HepG2 (cell line): ENCODE data around the gene DMTF1. TPM values are rescaled to one million over a fixed set of nuclear protein-coding genes. Genes with fewer than 3 reads are reported as not detected.

ENCODE experiments used
- ATAC-seq: fragments of 200-7000 bp; cut with Tn5 transposase; 3 replicates; pipeline ENCODE4 v1.9.1; 2020; ENCODE audit warnings: mild to moderate bottlenecking, moderate library complexity
- BruUV-seq: library from RNA; stranded (reverse); fragments of 400-500 nt; replicated peaks from 2 replicates; lab custom pipeline; 2021; lab: Mats Ljungman, UMichigan
- CTCF ChIA-PET: fragments of 300-600 bp; formaldehyde crosslinking; extraction: SDS; loops from one replicate; lab custom pipeline; 2021; ENCODE audit warnings: low total read pairs, inconsistent platforms, low intra/inter-chr PET ratio; lab: Yijun Ruan, JAX
- POLR2A ChIA-PET: fragments of 350-600 bp; sonication (Branson Sonifier 250); formaldehyde crosslinking; loops from one replicate; lab custom pipeline; 2020; ENCODE audit warnings: antibody characterized with exemption, inconsistent platforms; lab: Yijun Ruan, JAX
- DNase-seq: peaks from one replicate; pipeline ENCODE4 v3.0.0-alpha.2; 2015; ENCODE audit warnings: low spot score
- FAIRE-seq: peaks from 3 replicates; lab custom pipeline; 2011; peaks lifted over from hg19 to GRCh38; lab: Jason Lieb, UNC
- H2AFZ ChIP-seq: one replicate; pipeline ENCODE4 v1.6.1; 2011; ENCODE audit warnings: low read length, inconsistent platforms
- H3K27ac ChIP-seq: fragments of 300-600 bp; 3 replicates; pipeline ENCODE4 v1.8.0; 2011; ENCODE audit warnings: mixed run types, mild to moderate bottlenecking, mixed read lengths, low read length, inconsistent platforms; ENCODE audit not compliant: insufficient read depth; ENCODE audit errors: extremely low read length
- H3K27me3 ChIP-seq, 2 experiments: fragments of 200-600 bp in 1 of 2; 2 replicates in 1 of 2; 3 replicates in 1 of 2; pipeline versions ENCODE4 v1.6.0 to v1.8.0; 2011; ENCODE audit warnings: low read length in 2 of 2, mild to moderate bottlenecking in 2 of 2, moderate library complexity in 2 of 2, inconsistent platforms in 1 of 2; ENCODE audit not compliant: insufficient read depth in 2 of 2, control insufficient read depth in 1 of 2
- H3K36me3 ChIP-seq, 2 experiments: fragments of 200-600 bp in 1 of 2; replicated peaks in 1 of 2; 2 replicates in 1 of 2; 3 replicates in 1 of 2; pipeline versions ENCODE4 v1.5.1 to v1.8.0; 2011; ENCODE audit warnings: low read length in 2 of 2, inconsistent platforms in 1 of 2; ENCODE audit not compliant: insufficient read depth in 2 of 2, control insufficient read depth in 1 of 2
- H3K4me1 ChIP-seq: 2 replicates; pipeline ENCODE4 v1.5.1; 2012; ENCODE audit warnings: low read length, inconsistent platforms; ENCODE audit not compliant: insufficient read depth
- H3K4me2 ChIP-seq: 2 replicates; pipeline ENCODE4 v1.6.0; 2011; ENCODE audit warnings: low read depth, low read length, inconsistent platforms
- H3K4me3 ChIP-seq, 3 experiments: fragments of 200-600 bp in 1 of 3; sonication (generic), shearing (Covaris generic) in 1 of 3; replicated peaks in 1 of 3; 2 replicates each; pipeline ENCODE4 v1.5.1; 2011 to 2016; ENCODE audit warnings: low read length in 3 of 3, inconsistent platforms in 2 of 3, low read depth in 2 of 3, mild to moderate bottlenecking in 2 of 3, control low read depth in 1 of 3, mixed read lengths in 1 of 3; ENCODE audit not compliant: insufficient read depth in 1 of 3
- H3K79me2 ChIP-seq: one replicate; pipeline ENCODE4 v1.6.1; 2011; ENCODE audit warnings: low read length, inconsistent platforms; ENCODE audit not compliant: insufficient read depth
- H3K9ac ChIP-seq: 2 replicates; pipeline ENCODE4 v1.6.0; 2011; ENCODE audit warnings: mild to moderate bottlenecking, low read depth, low read length, inconsistent platforms; ENCODE audit not compliant: insufficient read depth
- H3K9me3 ChIP-seq: 2 replicates; pipeline ENCODE4 v1.5.1; 2012; ENCODE audit warnings: mild to moderate bottlenecking, low read length
- H4K20me1 ChIP-seq: 2 replicates; pipeline ENCODE4 v1.6.0; 2011; ENCODE audit warnings: inconsistent platforms, mild to moderate bottlenecking, low read length, moderate library complexity; ENCODE audit not compliant: insufficient read depth
- ETV6 ChIP-seq: sonication (generic); formaldehyde crosslinking; conservative IDR thresholded peaks from 2 replicates; pipeline ENCODE4 v1.4.0; 2020; ENCODE audit warnings: missing genetic modification reagents
- HDAC6 ChIP-seq: fragments of 200-600 bp; sonication (generic); IDR thresholded peaks from 2 replicates; pipeline ENCODE4 v1.7.0; 2017; ENCODE audit warnings: mild to moderate bottlenecking, antibody characterized with exemption, low read length, low read depth
- MEIS2 ChIP-seq: sonication (generic); formaldehyde crosslinking; IDR thresholded peaks from 2 replicates; pipeline ENCODE4 v1.9.0; 2021; ENCODE audit warnings: mild to moderate bottlenecking, missing genetic modification reagents
- MTERF4 ChIP-seq: sonication (generic); formaldehyde crosslinking; IDR thresholded peaks from 2 replicates; pipeline ENCODE4 v1.8.0; 2023; ENCODE audit warnings: mild to moderate bottlenecking, missing genetic modification reagents
- PHF5A ChIP-seq: IDR thresholded peaks from one replicate; pipeline ENCODE4 v1.6.1; 2018; ENCODE audit warnings: low read depth, missing genetic modification reagents; ENCODE audit not compliant: unreplicated experiment
- RFX1 ChIP-seq: fragments of 450-650 bp; IDR thresholded peaks from 2 replicates; pipeline ENCODE4 v1.6.1; 2017
- U2AF2 ChIP-seq: fragments of 200-400 bp; formaldehyde crosslinking; IDR thresholded peaks from 2 replicates; pipeline ENCODE4 v1.6.1; 2017; ENCODE audit warnings: low read depth, mild to moderate bottlenecking, low read length
- ZHX2 ChIP-seq, 2 experiments: sonication (generic) in 1 of 2; formaldehyde crosslinking in 1 of 2; IDR thresholded peaks; 2 replicates each; pipeline versions ENCODE4 v1.6.1 to v1.9.0; 2014 to 2022; ENCODE audit warnings: antibody characterized with exemption in 1 of 2, borderline replicate concordance in 1 of 2, inconsistent platforms in 1 of 2, low read depth in 1 of 2, missing genetic modification reagents in 1 of 2
- ZNF331 ChIP-seq: sonication (generic); formaldehyde crosslinking; IDR thresholded peaks from 2 replicates; pipeline ENCODE4 v1.4.0; 2020; ENCODE audit warnings: missing genetic modification reagents
- ZNF33B ChIP-seq: sonication (generic); formaldehyde crosslinking; IDR thresholded peaks from 2 replicates; pipeline ENCODE4 v1.5.1; 2020; ENCODE audit warnings: mild to moderate bottlenecking, missing genetic modification reagents
- ZNF644 ChIP-seq: IDR thresholded peaks from 2 replicates; pipeline ENCODE4 v1.6.1; 2016; ENCODE audit warnings: low read depth
- ZNF83 ChIP-seq: sonication (generic); formaldehyde crosslinking; IDR thresholded peaks from 2 replicates; pipeline ENCODE4 v1.4.0; 2020; ENCODE audit warnings: missing genetic modification reagents, mild to moderate bottlenecking, borderline replicate concordance
- WGBS: methylation state at CpG from one replicate; pipeline ENCODE4 v1.1.6; 2017; ENCODE audit warnings: low lambda C conversion rate; 5-methylcytosine and 5-hydroxymethylcytosine counted together
- in situ Hi-C: cut with HindIII; loops from 2 replicates; pipeline ENCODE4 v1.10.0; 2017; ENCODE audit warnings: low pct_unique_long_range_greater_than_20kb; ENCODE audit not compliant: extremely low pct_ligation_motif_present
- intact Hi-C: fragments of 100-400 bp; cut with micrococcal nuclease; formaldehyde crosslinking; loops from one replicate; pipeline ENCODE4 v1.10.0; 2022; ENCODE audit not compliant: unreplicated experiment
- polyA plus RNA-seq, 8 experiments: library from polyadenylated mRNA; depleted of rRNA in 3 of 8; stranded (reverse) in 7 of 8; unstranded in 1 of 8; fragments of >200 nt; fragmentation: Illumina TruSeq in 4 of 8; extraction: Trizol in 4 of 8; gene quantifications; 2 replicates each; pipeline versions ENCODE4 v1.2.1 to v1.2.3, GENCODE V29; 2011 to 2016; ENCODE audit warnings: low read depth in 4 of 8, missing spikeins in 1 of 8, mixed read lengths in 1 of 8; ENCODE audit not compliant: insufficient read depth in 1 of 8
- total RNA-seq, 5 experiments: library from RNA; depleted of rRNA; stranded (reverse); fragments of >200 nt; fragmentation: Illumina TruSeq; extraction: Trizol; gene quantifications; 2 replicates each; pipeline ENCODE4 v1.2.3, GENCODE V29; 2016; ENCODE audit warnings: low read depth in 1 of 5
- TF ChIP-seq, protein P1 (sequence below): sonication (generic); formaldehyde crosslinking; IDR thresholded peaks from 2 replicates; pipeline ENCODE4 v1.5.0; 2020; ENCODE audit warnings: mild to moderate bottlenecking, missing genetic modification reagents

DMTF1 gene
- total and polyA plus RNA-seq, 2 of the 13 experiments (the other 11 are each of a cell fraction or from before 2014, with no cell fraction given) = 45.8 to 132 TPM

- BruUV-seq = no TSS peak
- H3K27me3 ChIP-seq = no peaks in the 10 kb centered on the region
- no peak overlapping the region for H2AFZ ChIP-seq
- CTCF ChIA-PET = no interaction called here
- in situ Hi-C loops = no loop called here
- 100% methylated on average over 1 of the region's 1 CpG for WGBS
- DNase-seq = no peak
- H4K20me1 ChIP-seq = no peaks in the 10 kb centered on the region
- no peak overlapping the region for H3K4me2 ChIP-seq
- H3K4me1 ChIP-seq = peaks cover 17% of the 10 kb centered on the region
- peaks cover 14% of the 10 kb centered on the region for H3K79me2 ChIP-seq
- intact Hi-C loops = no loop called here
- no peaks in the 10 kb centered on the region for H3K9me3 ChIP-seq
- POLR2A ChIA-PET = interaction anchor here (1.0 kb wide), 1 partner anchor 47 kb away, joined by 3 read pairs; the partner anchor contains the start of gene DMTF1
- peaks cover 6 to 35% of the 10 kb centered on the region in 2 experiments for H3K36me3 ChIP-seq
- ATAC-seq = no peak
- no peak overlapping the region for H3K27ac ChIP-seq
- FAIRE-seq = no peak
- no peak overlapping the region for H3K4me3 ChIP-seq
- no peak overlapping the region for H3K9ac ChIP-seq
- TF ChIP-seq, protein P1, sequence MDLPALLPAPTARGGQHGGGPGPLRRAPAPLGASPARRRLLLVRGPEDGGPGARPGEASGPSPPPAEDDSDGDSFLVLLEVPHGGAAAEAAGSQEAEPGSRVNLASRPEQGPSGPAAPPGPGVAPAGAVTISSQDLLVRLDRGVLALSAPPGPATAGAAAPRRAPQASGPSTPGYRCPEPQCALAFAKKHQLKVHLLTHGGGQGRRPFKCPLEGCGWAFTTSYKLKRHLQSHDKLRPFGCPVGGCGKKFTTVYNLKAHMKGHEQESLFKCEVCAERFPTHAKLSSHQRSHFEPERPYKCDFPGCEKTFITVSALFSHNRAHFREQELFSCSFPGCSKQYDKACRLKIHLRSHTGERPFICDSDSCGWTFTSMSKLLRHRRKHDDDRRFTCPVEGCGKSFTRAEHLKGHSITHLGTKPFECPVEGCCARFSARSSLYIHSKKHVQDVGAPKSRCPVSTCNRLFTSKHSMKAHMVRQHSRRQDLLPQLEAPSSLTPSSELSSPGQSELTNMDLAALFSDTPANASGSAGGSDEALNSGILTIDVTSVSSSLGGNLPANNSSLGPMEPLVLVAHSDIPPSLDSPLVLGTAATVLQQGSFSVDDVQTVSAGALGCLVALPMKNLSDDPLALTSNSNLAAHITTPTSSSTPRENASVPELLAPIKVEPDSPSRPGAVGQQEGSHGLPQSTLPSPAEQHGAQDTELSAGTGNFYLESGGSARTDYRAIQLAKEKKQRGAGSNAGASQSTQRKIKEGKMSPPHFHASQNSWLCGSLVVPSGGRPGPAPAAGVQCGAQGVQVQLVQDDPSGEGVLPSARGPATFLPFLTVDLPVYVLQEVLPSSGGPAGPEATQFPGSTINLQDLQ (CRISPR knock-in tag) = no peak
- TF ChIP-seq U2AF2 = no peak
- TF ChIP-seq ZNF83 (CRISPR knock-in tag) = no peak
- TF ChIP-seq MTERF4 (CRISPR knock-in tag) = no peak
- TF ChIP-seq RFX1 = no peak
- no peak for TF ChIP-seq ZHX2 (IDR thresholded peaks at IDR 0.05; ENCODE audit: low read depth)
- TF ChIP-seq ZHX2 (CRISPR knock-in tag; IDR thresholded peaks at IDR 0.05; ENCODE audit: borderline replicate concordance) = no peak
- no peak for TF ChIP-seq HDAC6
- no peak for TF ChIP-seq ZNF331
- TF ChIP-seq ZNF644 (CRISPR knock-in tag) = no peak
- no peak for TF ChIP-seq ZNF33B
- no peak for TF ChIP-seq MEIS2 (CRISPR knock-in tag)
- no peak for TF ChIP-seq ETV6
- no peak for TF ChIP-seq PHF5A (CRISPR knock-in tag)
These were observed 47.0 kb downstream of the DMTF1 start for GRCh38 chr7:87199241-87199640.
